Measurements from ENCODE around the gene ADAMTS4. TPM values are rescaled to one million over a fixed set of nuclear protein-coding genes. Genes with fewer than 3 reads are reported as not detected.

ADAMTS4 gene, protein sequence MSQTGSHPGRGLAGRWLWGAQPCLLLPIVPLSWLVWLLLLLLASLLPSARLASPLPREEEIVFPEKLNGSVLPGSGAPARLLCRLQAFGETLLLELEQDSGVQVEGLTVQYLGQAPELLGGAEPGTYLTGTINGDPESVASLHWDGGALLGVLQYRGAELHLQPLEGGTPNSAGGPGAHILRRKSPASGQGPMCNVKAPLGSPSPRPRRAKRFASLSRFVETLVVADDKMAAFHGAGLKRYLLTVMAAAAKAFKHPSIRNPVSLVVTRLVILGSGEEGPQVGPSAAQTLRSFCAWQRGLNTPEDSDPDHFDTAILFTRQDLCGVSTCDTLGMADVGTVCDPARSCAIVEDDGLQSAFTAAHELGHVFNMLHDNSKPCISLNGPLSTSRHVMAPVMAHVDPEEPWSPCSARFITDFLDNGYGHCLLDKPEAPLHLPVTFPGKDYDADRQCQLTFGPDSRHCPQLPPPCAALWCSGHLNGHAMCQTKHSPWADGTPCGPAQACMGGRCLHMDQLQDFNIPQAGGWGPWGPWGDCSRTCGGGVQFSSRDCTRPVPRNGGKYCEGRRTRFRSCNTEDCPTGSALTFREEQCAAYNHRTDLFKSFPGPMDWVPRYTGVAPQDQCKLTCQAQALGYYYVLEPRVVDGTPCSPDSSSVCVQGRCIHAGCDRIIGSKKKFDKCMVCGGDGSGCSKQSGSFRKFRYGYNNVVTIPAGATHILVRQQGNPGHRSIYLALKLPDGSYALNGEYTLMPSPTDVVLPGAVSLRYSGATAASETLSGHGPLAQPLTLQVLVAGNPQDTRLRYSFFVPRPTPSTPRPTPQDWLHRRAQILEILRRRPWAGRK
- 10 to 100 TPM; 16.8 to 79.3 (median 33.9) TPM for total RNA-seq

DNA sequence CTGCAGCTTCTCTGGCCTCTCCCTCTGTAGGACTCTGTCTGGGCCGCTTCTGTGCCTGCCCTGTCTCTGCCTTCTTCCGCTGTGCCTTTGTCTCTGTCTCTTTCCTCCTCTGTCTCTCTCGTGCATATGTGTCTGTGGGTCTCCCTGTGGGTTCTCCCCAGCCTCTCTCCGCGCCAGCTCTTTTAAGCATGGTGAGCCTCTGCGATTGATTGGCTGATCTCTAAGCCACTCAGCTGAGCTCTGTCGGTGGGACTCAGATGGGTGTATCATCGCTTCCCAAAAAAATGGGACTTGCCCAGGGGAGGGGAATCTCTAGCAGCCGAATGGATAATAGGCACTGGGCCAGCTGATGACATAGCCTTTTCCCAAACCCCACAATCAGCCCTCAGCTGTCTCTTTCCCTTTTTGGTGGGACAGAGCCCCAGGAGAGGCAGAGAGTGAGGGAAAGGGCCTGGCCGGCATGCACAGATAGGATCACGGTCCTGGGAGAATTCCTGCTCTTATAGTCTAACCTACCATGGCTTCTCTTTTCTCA lies at the start of gene ADAMTS4:
Gene ADAMTS4 (minus strand): TSS at position 158 of the 535 bp plus-strand sequence. CDS start 427 bp downstream, outside the sequence.
- TF ChIP-seq, protein P1, sequence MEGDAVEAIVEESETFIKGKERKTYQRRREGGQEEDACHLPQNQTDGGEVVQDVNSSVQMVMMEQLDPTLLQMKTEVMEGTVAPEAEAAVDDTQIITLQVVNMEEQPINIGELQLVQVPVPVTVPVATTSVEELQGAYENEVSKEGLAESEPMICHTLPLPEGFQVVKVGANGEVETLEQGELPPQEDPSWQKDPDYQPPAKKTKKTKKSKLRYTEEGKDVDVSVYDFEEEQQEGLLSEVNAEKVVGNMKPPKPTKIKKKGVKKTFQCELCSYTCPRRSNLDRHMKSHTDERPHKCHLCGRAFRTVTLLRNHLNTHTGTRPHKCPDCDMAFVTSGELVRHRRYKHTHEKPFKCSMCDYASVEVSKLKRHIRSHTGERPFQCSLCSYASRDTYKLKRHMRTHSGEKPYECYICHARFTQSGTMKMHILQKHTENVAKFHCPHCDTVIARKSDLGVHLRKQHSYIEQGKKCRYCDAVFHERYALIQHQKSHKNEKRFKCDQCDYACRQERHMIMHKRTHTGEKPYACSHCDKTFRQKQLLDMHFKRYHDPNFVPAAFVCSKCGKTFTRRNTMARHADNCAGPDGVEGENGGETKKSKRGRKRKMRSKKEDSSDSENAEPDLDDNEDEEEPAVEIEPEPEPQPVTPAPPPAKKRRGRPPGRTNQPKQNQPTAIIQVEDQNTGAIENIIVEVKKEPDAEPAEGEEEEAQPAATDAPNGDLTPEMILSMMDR (IDR thresholded peaks at IDR 0.05; ENCODE audit: low read depth): no peak

DNA sequence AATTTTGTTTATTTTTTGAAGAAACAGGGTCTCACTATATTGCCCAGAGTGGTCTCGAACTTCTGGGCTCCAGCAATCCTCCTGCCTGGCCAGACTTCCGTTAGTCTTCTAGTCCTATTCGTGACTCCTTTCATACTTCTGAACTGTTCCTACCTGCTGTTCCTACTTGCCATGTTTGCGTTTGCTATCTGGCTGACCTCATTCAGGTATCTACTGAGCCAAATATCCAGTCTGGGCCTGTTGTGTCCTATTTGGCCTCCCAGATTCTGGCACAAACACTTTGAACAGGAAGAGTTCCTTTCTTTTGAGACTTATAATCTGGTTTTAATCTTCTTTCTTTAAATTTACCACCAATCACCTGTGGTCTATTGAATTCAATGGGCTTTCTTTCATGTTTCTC lies 46.0 kb upstream of the ADAMTS4 start:
- TF ChIP-seq, protein P1 (IDR thresholded peaks at IDR 0.05; ENCODE audit: low read depth): no peak

DNA sequence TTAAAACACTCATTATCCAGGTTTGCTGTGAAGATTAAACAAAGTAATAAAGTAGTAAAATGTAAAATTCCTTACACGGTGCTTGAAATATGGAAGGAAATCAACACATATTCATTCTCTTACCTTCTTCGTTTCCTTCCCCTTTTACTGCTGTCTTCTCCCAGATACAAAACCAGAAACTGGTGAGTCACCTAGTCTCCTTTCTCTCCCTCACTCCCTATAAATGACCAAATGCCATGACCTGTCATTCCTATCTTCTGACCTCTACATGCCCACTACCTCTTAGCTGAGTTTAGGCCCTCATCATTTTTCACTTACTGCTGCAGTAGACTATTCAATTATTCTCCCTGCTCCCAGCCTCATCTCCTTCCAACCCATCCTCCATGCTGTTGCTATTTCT lies 43.5 kb upstream of the ADAMTS4 start:
- TF ChIP-seq, protein P1 (IDR thresholded peaks at IDR 0.05; ENCODE audit: low read depth): no peak

DNA sequence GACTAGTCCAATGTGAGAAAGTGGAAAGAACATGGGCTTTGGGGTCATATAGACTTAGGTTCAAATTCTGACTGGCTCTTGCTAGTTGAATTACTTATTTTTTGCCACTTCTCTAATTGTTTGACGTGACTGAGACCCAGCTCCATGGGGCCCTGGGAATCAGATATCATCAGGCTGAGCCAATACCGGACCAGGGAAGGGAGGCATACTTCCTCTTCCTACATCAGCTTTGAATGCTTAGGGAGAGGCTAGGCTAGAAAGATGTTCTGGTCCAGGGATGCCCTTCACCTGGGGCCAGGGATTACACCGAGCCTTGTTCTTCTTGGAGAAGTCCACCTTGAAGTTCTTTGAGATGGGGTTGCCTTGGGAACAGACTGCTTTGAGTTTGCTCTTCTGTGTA lies 42.8 kb upstream of the ADAMTS4 start:
- TF ChIP-seq, protein P1 (IDR thresholded peaks at IDR 0.05; ENCODE audit: low read depth): no peak

DNA sequence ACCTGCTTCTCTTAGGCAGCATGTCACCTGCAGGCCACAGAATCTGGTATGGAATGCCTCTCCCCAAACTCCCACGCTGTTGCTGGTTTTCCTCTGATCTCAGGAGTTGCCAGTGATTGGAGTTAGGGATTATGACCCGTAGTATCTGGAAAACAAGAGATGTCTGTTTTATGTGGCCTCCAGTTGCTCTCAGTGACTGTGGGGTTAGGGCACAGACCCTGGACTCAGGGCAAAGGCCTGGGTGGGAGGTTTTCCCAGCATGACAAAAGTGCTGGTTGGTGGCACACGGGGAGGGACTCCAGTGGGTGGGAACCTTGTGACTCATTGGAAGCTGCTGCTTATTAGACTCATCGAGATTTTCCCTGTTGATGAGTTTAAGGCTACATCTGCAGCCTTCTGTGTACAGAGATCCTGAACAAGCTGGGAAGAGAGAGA lies 39.2 kb upstream of the ADAMTS4 start, which contains the start of gene NR1I3:
Gene NR1I3 (minus strand): TSS at position 165 of the 435 bp plus-strand sequence. CDS start 1,638 bp downstream, outside the sequence.
- TF ChIP-seq, protein P1 (IDR thresholded peaks at IDR 0.05; ENCODE audit: low read depth): no peak

DNA sequence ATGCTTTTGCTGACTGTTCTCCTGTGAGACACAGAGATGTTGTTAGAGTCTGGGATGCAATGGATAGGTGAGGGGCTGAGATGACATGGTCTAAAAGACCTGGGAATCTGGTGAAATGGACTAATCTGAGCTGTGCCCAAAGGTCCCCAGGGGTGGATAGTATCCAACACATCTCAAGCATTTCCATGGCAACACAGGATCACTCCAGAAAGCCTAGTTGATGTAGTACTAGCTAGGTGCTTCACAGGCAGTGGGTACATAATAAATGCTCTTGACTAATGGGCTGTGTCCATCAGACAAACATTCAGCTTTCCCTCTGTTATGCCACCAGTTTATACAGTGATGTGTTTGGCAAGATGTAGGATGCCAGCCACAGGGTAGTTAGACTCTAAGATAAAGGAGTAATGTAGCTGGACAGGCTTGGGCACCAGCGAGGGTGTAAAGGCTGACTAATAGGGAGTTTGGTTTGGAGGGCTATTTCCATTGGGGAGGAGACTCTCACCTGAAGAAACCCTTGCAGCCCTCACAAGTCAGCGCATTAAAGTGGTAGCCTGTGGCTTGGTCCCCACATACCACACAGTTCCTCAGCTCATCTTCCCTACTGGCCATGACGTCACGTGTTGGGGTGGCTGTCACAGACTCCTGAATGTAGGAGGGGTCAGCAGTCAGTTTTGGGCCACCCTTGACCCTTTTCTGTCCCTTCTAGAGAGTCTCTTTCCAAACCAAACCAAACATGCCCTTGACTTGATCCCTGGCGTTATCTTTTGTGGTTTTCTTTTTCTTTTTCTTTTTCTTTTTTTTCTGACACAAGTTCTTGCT lies 37.3 kb upstream of the ADAMTS4 start:
- TF ChIP-seq, protein P1 (IDR thresholded peaks at IDR 0.05; ENCODE audit: low read depth): no peak
